ENCODE results near the gene FAM180B. TPM values are rescaled to one million over a fixed set of nuclear protein-coding genes. Genes with fewer than 3 reads are reported as not detected.
A peak's percentile ranks its signal among the peaks of the same experiment; 100 is the strongest.

The FAM180B gene
- total RNA-seq, 1 donor from 2014 or later, result not detected

- peak in 1 of 2 donors; percentile 19 for DNase-seq (ENCODE audit: low read depth in 2 of 2)
These were observed 20.3 kb upstream of the FAM180B start for GRCh38 chr11:47566149-47566698.

GRCh38 chr11:47569646-47570045 is 16.8 kb upstream of the FAM180B start:
- DNase-seq (ENCODE audit: low read depth in 2 of 2), result no peak

- DNase-seq (ENCODE audit: low read depth in 2 of 2), result no peak
These were observed 15.7 kb upstream of the FAM180B start for GRCh38 chr11:47570651-47571356.

GRCh38 chr11:47571357-47571729 is 15.1 kb upstream of the FAM180B start:
- no peak for DNase-seq (ENCODE audit: low read depth in 2 of 2)

GRCh38 chr11:47571895-47572294 is 14.6 kb upstream of the FAM180B start:
- no peak for DNase-seq (ENCODE audit: low read depth in 2 of 2)

- DNase-seq (ENCODE audit: low read depth in 2 of 2), result no peak
These were observed 13.7 kb upstream of the FAM180B start for GRCh38 chr11:47572715-47573255.

- no peak for DNase-seq (ENCODE audit: low read depth in 2 of 2)
These were observed 13.2 kb upstream of the FAM180B start for GRCh38 chr11:47573321-47573720.

- no peak for DNase-seq (ENCODE audit: low read depth in 2 of 2)
These were observed 8.9 kb upstream of the FAM180B start for GRCh38 chr11:47577460-47578041.

- peak; percentile 81 to 89 for DNase-seq (ENCODE audit: low read depth in 2 of 2)
These were observed 7.7 kb upstream of the FAM180B start, which contains the start of the genes KBTBD4 and NDUFS3 for GRCh38 chr11:47578524-47579494. TSS of gene KBTBD4 (minus strand) at chr11:47578970. CDS start at chr11:47578951, 19 bp downstream. TSS of gene NDUFS3 (plus strand) at chr11:47579074. CDS start at chr11:47579092, 18 bp downstream.

GRCh38 chr11:47583844-47584243 is 2.6 kb upstream of the FAM180B start:
- no peak for DNase-seq (ENCODE audit: low read depth in 2 of 2)

GRCh38 chr11:47587039-47587716 is 700 bp downstream of the FAM180B start:
- no peak for DNase-seq (ENCODE audit: low read depth in 2 of 2)

- no peak for DNase-seq (ENCODE audit: low read depth in 2 of 2)
These were observed 1.3 kb downstream of the FAM180B start for GRCh38 chr11:47587723-47588326.

GRCh38 chr11:47589118-47589517 is 2.6 kb downstream of the FAM180B start:
- DNase-seq (ENCODE audit: low read depth in 2 of 2), result no peak

- DNase-seq (ENCODE audit: low read depth in 2 of 2), result no peak
These were observed 3.1 kb downstream of the FAM180B start for GRCh38 chr11:47589584-47589976.

GRCh38 chr11:47589977-47590861 is 3.7 kb downstream of the FAM180B start:
- no peak for DNase-seq (ENCODE audit: low read depth in 2 of 2)

- peak; percentile 59 to 79 for DNase-seq (ENCODE audit: low read depth in 2 of 2)
These were observed 5.3 kb downstream of the FAM180B start for GRCh38 chr11:47591764-47592163.

- no peak for DNase-seq (ENCODE audit: low read depth in 2 of 2)
These were observed 5.8 kb downstream of the FAM180B start for GRCh38 chr11:47592251-47592650.

GRCh38 chr11:47592970-47593369 is 6.5 kb downstream of the FAM180B start:
- no peak for DNase-seq (ENCODE audit: low read depth in 2 of 2)

GRCh38 chr11:47593492-47593933 is 7.0 kb downstream of the FAM180B start:
- DNase-seq (ENCODE audit: low read depth in 2 of 2), result no peak

All from dermis microvascular lymphatic vessel endothelial cell (primary cell).